Measurements from ENCODE around the gene PLXNC1. TPM values are rescaled to one million over a fixed set of nuclear protein-coding genes. Genes with fewer than 3 reads are reported as not detected.
A peak's percentile ranks its signal among the peaks of the same experiment; 100 is the strongest.

Gene PLXNC1
- total RNA-seq, 1 donor from 2014 or later: 8.3 TPM

DNA sequence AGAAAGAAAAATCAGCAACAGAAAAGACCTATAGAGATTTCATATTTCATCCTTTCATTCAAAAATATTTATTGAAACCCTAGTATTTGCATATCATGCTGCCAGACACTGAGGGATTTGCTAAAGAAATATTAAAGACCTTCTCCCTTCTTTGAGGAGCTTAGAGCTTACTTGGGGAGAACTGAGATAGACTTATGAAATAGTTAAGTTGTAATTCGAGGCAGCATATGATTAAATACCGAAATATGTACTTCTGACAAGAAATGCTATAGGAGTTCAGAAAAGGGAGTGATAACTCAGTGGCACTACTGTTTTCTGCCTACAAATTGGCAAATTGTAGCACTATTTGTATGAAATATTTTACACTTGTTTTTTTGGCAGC is 59.1 kb downstream of the PLXNC1 start:
- Mint-ChIP-seq H3K4me3 (no peak overlapping the region), H3K27me3 (peaks cover 8% of the 10 kb centered on the region), H3K27ac (no peak overlapping the region), H3K4me1 (ENCODE audit: unreplicated experiment) (peaks cover 11% of the 10 kb centered on the region), H3K36me3 (no peaks in the 10 kb centered on the region), H3K9me3 (no peaks in the 10 kb centered on the region)
- TF ChIP-seq, protein P1, sequence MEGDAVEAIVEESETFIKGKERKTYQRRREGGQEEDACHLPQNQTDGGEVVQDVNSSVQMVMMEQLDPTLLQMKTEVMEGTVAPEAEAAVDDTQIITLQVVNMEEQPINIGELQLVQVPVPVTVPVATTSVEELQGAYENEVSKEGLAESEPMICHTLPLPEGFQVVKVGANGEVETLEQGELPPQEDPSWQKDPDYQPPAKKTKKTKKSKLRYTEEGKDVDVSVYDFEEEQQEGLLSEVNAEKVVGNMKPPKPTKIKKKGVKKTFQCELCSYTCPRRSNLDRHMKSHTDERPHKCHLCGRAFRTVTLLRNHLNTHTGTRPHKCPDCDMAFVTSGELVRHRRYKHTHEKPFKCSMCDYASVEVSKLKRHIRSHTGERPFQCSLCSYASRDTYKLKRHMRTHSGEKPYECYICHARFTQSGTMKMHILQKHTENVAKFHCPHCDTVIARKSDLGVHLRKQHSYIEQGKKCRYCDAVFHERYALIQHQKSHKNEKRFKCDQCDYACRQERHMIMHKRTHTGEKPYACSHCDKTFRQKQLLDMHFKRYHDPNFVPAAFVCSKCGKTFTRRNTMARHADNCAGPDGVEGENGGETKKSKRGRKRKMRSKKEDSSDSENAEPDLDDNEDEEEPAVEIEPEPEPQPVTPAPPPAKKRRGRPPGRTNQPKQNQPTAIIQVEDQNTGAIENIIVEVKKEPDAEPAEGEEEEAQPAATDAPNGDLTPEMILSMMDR (conservative IDR thresholded peaks at IDR 0.05): no peak
- DNase-seq (ENCODE audit: extremely low spot score, unreplicated experiment): no peak

- DNase-seq (ENCODE audit: extremely low spot score, unreplicated experiment): no peak
- Mint-ChIP-seq H3K36me3 (no peaks in the 10 kb centered on the region), H3K27me3 (peaks cover 8% of the 10 kb centered on the region), H3K27ac (peak overlapping the region; percentile 18), H3K9me3 (no peaks in the 10 kb centered on the region), H3K4me3 (no peak overlapping the region), H3K4me1 (ENCODE audit: unreplicated experiment) (peaks cover 11% of the 10 kb centered on the region)
- TF ChIP-seq, protein P1 (conservative IDR thresholded peaks at IDR 0.05): no peak
These were observed 59.7 kb downstream of the PLXNC1 start for GRCh38 chr12:94207849-94208621.

GRCh38 chr12:94208622-94208966 is 60.2 kb downstream of the PLXNC1 start:
- H3K36me3 Mint-ChIP-seq: no peaks in the 10 kb centered on the region
- no peaks in the 10 kb centered on the region for H3K9me3 Mint-ChIP-seq
- no peak overlapping the region for H3K4me3 Mint-ChIP-seq
- peaks cover 11% of the 10 kb centered on the region for H3K4me1 Mint-ChIP-seq (ENCODE audit: unreplicated experiment)
- peaks cover 8% of the 10 kb centered on the region for H3K27me3 Mint-ChIP-seq
- H3K27ac Mint-ChIP-seq: no peak overlapping the region
- DNase-seq (ENCODE audit: extremely low spot score, unreplicated experiment): no peak
- TF ChIP-seq, protein P1 (conservative IDR thresholded peaks at IDR 0.05): no peak

DNA sequence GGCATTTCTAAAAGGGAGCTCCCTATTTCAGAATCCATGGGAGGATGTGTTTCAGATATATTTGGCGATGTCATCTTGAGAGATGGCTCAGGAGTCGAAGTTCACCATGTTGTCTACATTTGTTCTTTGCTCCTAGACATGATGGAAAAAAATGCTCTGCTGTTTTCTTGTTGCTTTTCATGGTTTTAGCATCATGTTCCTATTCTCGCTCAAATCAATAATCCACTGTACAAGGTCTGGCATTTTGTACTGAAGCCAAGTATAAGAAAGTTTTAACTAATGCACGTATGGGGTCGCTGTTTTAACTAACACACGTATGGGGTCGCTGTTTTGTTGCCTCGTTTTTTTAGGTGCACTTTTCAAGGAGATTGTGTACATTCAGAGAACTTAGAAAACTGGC is 60.9 kb downstream of the PLXNC1 start:
- Mint-ChIP-seq H3K9me3 (no peaks in the 10 kb centered on the region), H3K27ac (no peak overlapping the region), H3K27me3 (peaks cover 8% of the 10 kb centered on the region), H3K36me3 (no peaks in the 10 kb centered on the region), H3K4me1 (ENCODE audit: unreplicated experiment) (peaks cover 11% of the 10 kb centered on the region), H3K4me3 (no peak overlapping the region)
- DNase-seq (ENCODE audit: extremely low spot score, unreplicated experiment): no peak
- TF ChIP-seq, protein P1 (conservative IDR thresholded peaks at IDR 0.05): no peak

- Mint-ChIP-seq H3K9me3 (no peaks in the 10 kb centered on the region), H3K27ac (no peak overlapping the region), H3K27me3 (peaks cover 4% of the 10 kb centered on the region), H3K4me1 (ENCODE audit: unreplicated experiment) (peaks cover under 1% of the 10 kb centered on the region), H3K4me3 (no peak overlapping the region), H3K36me3 (no peaks in the 10 kb centered on the region)
- no peak for DNase-seq (ENCODE audit: extremely low spot score, unreplicated experiment)
- TF ChIP-seq, protein P1 (conservative IDR thresholded peaks at IDR 0.05): no peak
These were observed 62.6 kb downstream of the PLXNC1 start for GRCh38 chr12:94211021-94211420.
